ENCODE measurements around the gene HDAC4.

HDAC4 gene

DNA sequence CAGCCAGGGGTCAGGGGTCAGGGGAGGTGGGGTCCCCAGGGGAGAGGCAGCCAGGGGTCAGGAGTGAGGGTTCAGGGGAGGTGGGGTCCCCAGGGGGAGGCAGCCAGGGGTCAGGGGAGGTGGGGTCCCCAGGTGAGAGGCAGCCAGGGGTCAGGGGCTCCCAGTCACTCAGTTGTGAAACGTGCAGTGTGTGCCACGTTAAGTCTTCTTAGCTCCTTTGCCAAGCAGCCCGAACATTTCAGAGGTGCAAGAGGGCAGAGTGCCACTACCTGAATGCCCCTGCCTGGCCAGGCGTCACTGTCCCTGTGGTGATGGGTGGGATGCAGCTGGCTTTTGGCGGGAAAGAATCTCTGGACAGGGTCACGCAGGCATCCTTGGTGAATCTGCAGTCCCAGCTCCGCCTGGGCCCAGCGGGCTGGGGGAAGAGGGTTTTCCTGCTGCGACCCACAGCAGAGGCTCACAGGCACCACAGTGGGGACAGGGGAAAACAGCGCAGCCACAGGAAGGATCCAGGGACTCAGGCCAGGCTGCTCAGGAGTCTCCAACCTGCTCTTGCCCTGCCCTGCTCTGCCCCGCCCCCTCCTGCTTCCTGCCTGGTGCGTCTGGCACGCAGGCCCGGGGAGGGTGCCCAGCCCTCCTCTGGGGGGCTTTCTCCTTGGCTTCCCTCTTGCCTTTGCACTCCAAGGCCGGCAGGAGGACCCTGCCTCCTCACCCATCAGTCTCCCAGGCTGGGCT is 364.7 kb downstream of the HDAC4 start:
- Histone ChIP-seq H3K27me3 (ENCODE audit: control insufficient read depth, insufficient read depth, low read length, poor library complexity, severe bottlenecking) (no peaks in the 10 kb centered on the region), H3K4me1 (ENCODE audit: control insufficient read depth, insufficient read depth, low read length) (peaks cover 8% of the 10 kb centered on the region), H3K36me3 (ENCODE audit: control insufficient read depth, insufficient read depth, low read length) (no peaks in the 10 kb centered on the region), H3K27ac (ENCODE audit: insufficient read depth, low read depth, low read length, poor library complexity, severe bottlenecking) (no peak overlapping the region), H3K4me3 (ENCODE audit: insufficient read depth, low read depth, low read length) (no peak overlapping the region), H3K9me3 (ENCODE audit: control insufficient read depth, low read length) (no peaks in the 10 kb centered on the region)
- 84 to 86% methylated on average over 15 of the region's 15 CpGs for WGBS, 2 experiments

GRCh38 chr2:239035361-239035814 is 365.4 kb downstream of the HDAC4 start:
- WGBS, 2 experiments = 55% methylated on average over 29 of the region's 29 CpGs
- no peaks in the 10 kb centered on the region for H3K9me3 ChIP-seq (ENCODE audit: control insufficient read depth, low read length)
- no peak overlapping the region for H3K4me3 ChIP-seq (ENCODE audit: insufficient read depth, low read depth, low read length)
- H3K27me3 ChIP-seq (ENCODE audit: control insufficient read depth, insufficient read depth, low read length, poor library complexity, severe bottlenecking) = no peaks in the 10 kb centered on the region
- no peaks in the 10 kb centered on the region for H3K36me3 ChIP-seq (ENCODE audit: control insufficient read depth, insufficient read depth, low read length)
- H3K4me1 ChIP-seq (ENCODE audit: control insufficient read depth, insufficient read depth, low read length) = peaks cover 5% of the 10 kb centered on the region
- H3K27ac ChIP-seq (ENCODE audit: insufficient read depth, low read depth, low read length, poor library complexity, severe bottlenecking) = no peak overlapping the region

GRCh38 chr2:239034561-239035341 is 366.1 kb downstream of the HDAC4 start:
- H3K27ac ChIP-seq (ENCODE audit: insufficient read depth, low read depth, low read length, poor library complexity, severe bottlenecking) = no peak overlapping the region
- H3K4me3 ChIP-seq (ENCODE audit: insufficient read depth, low read depth, low read length) = no peak overlapping the region
- 83 to 85% methylated on average over 19 of the region's 19 CpGs for WGBS, 2 experiments
- H3K36me3 ChIP-seq (ENCODE audit: control insufficient read depth, insufficient read depth, low read length) = no peaks in the 10 kb centered on the region
- H3K9me3 ChIP-seq (ENCODE audit: control insufficient read depth, low read length) = no peaks in the 10 kb centered on the region
- H3K4me1 ChIP-seq (ENCODE audit: control insufficient read depth, insufficient read depth, low read length) = no peaks in the 10 kb centered on the region
- no peaks in the 10 kb centered on the region for H3K27me3 ChIP-seq (ENCODE audit: control insufficient read depth, insufficient read depth, low read length, poor library complexity, severe bottlenecking)

DNA sequence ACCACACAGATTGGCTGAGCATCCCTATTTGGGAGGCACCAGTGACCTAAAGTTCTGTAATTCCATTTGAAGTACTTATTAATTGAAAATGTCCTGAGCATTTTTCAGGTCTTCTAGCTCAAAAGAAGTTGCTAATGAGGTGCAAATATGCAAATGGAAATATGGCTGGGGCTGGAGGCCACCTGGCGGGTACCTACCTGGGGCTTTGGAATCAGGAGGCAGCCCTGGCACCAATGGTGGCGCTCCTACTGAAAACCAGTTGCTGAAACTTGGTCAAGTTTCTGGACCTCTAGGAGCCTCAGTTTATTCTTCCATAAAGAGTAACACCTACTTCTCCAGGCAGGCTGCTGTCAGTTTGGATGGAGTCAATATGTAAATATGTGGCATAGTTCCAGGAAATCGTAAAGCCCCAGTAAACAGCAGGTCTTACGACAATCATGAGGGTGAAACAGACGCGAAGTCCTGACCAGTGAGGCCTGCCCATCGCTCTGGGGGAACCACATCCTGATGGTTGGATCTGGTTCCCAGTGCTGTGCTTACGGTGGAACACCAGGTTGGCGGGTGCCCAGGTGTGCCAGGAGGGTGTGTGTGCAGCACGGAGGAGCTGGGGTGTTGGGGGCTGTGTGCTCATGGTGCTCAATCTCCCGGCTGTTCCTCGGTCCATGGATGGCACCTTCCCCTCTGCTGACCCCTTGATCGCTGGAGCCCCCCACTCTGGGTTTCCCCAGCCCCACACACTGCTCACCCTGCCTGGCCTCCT is 366.8 kb downstream of the HDAC4 start:
- no peak overlapping the region for H3K27ac ChIP-seq (ENCODE audit: insufficient read depth, low read depth, low read length, poor library complexity, severe bottlenecking)
- WGBS, 2 experiments = 93 to 95% methylated on average over 13 of the region's 13 CpGs
- no peaks in the 10 kb centered on the region for H3K36me3 ChIP-seq (ENCODE audit: control insufficient read depth, insufficient read depth, low read length)
- H3K27me3 ChIP-seq (ENCODE audit: control insufficient read depth, insufficient read depth, low read length, poor library complexity, severe bottlenecking) = no peaks in the 10 kb centered on the region
- H3K4me1 ChIP-seq (ENCODE audit: control insufficient read depth, insufficient read depth, low read length) = no peaks in the 10 kb centered on the region
- no peak overlapping the region for H3K4me3 ChIP-seq (ENCODE audit: insufficient read depth, low read depth, low read length)
- H3K9me3 ChIP-seq (ENCODE audit: control insufficient read depth, low read length) = no peaks in the 10 kb centered on the region

- Histone ChIP-seq H3K4me1 (ENCODE audit: control insufficient read depth, insufficient read depth, low read length) (no peaks in the 10 kb centered on the region), H3K9me3 (ENCODE audit: control insufficient read depth, low read length) (no peaks in the 10 kb centered on the region), H3K36me3 (ENCODE audit: control insufficient read depth, insufficient read depth, low read length) (no peaks in the 10 kb centered on the region), H3K27me3 (ENCODE audit: control insufficient read depth, insufficient read depth, low read length, poor library complexity, severe bottlenecking) (no peaks in the 10 kb centered on the region), H3K4me3 (ENCODE audit: insufficient read depth, low read depth, low read length) (no peak overlapping the region), H3K27ac (ENCODE audit: insufficient read depth, low read depth, low read length, poor library complexity, severe bottlenecking) (no peak overlapping the region)
- WGBS, 2 experiments = 80 to 82% methylated on average over 9 of the region's 9 CpGs
These were observed 370.9 kb downstream of the HDAC4 start for GRCh38 chr2:239029958-239030357.

DNA sequence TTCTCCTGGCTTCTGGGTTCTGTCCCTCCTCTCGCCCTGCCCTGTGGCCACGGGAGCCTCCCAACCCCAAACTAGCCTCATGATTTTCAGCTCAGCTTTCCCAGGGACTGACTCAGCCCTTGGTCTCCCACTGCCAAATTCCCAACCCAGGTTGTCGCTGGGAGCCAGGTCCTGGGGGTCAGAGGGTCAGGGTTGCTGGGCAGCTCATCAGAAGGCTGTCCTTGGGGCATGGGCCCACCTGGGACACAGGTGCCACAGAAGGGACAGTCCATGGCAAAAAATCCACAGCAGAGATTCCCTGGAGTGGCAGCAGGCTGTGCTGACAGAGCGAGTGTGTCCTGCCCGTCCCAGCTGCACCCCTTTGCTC is 372.6 kb downstream of the HDAC4 start:
- 96 to 99% methylated on average over 5 of the region's 5 CpGs for WGBS, 2 experiments
- Histone ChIP-seq H3K36me3 (ENCODE audit: control insufficient read depth, insufficient read depth, low read length) (no peaks in the 10 kb centered on the region), H3K9me3 (ENCODE audit: control insufficient read depth, low read length) (no peaks in the 10 kb centered on the region), H3K27ac (ENCODE audit: insufficient read depth, low read depth, low read length, poor library complexity, severe bottlenecking) (no peak overlapping the region), H3K4me1 (ENCODE audit: control insufficient read depth, insufficient read depth, low read length) (no peaks in the 10 kb centered on the region), H3K4me3 (ENCODE audit: insufficient read depth, low read depth, low read length) (no peak overlapping the region), H3K27me3 (ENCODE audit: control insufficient read depth, insufficient read depth, low read length, poor library complexity, severe bottlenecking) (no peaks in the 10 kb centered on the region)

- no peaks in the 10 kb centered on the region for H3K36me3 ChIP-seq (ENCODE audit: control insufficient read depth, insufficient read depth, low read length)
- no peak overlapping the region for H3K27ac ChIP-seq (ENCODE audit: insufficient read depth, low read depth, low read length, poor library complexity, severe bottlenecking)
- H3K4me3 ChIP-seq (ENCODE audit: insufficient read depth, low read depth, low read length) = no peak overlapping the region
- no peaks in the 10 kb centered on the region for H3K4me1 ChIP-seq (ENCODE audit: control insufficient read depth, insufficient read depth, low read length)
- WGBS, 2 experiments = 95% methylated on average over 38 of the region's 38 CpGs
- no peaks in the 10 kb centered on the region for H3K9me3 ChIP-seq (ENCODE audit: control insufficient read depth, low read length)
- H3K27me3 ChIP-seq (ENCODE audit: control insufficient read depth, insufficient read depth, low read length, poor library complexity, severe bottlenecking) = no peaks in the 10 kb centered on the region
These were observed 373.2 kb downstream of the HDAC4 start for GRCh38 chr2:239027391-239028252.

DNA sequence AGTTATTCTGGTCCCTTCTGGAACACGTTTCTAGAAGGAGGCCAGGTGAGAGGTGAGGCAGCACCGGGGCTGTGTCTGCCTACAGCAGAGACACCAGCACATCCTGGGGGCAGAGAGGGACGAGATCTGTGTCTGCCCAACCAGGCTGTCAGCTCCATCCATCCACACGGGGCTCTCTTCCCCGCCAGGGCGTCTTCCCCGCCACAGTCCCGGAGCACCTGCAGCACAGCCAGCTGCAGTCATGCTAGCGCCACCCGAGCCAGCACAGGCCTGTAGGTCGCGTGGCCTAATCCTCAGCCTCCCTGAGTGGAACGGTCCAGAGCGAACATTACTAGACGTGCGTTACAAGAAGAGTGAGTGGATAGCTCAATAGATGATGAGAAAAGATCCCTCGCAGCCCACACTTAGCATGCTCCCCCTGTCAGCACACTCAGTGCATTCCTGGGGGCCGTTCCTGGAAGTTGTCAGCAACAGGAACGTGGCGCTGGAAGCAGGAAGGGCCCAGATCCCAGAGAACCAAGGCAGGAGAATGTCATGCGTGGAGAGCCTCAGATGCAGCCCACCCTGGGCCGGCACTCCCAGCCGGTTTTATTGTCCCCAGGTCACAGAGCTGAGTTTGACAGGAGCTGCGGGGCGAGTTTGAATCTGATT is 374.0 kb downstream of the HDAC4 start:
- Histone ChIP-seq H3K4me3 (ENCODE audit: insufficient read depth, low read depth, low read length) (no peak overlapping the region), H3K4me1 (ENCODE audit: control insufficient read depth, insufficient read depth, low read length) (no peaks in the 10 kb centered on the region), H3K27ac (ENCODE audit: insufficient read depth, low read depth, low read length, poor library complexity, severe bottlenecking) (no peak overlapping the region), H3K36me3 (ENCODE audit: control insufficient read depth, insufficient read depth, low read length) (no peaks in the 10 kb centered on the region), H3K9me3 (ENCODE audit: control insufficient read depth, low read length) (no peaks in the 10 kb centered on the region), H3K27me3 (ENCODE audit: control insufficient read depth, insufficient read depth, low read length, poor library complexity, severe bottlenecking) (no peaks in the 10 kb centered on the region)
- 85 to 86% methylated on average over 25 of the region's 25 CpGs for WGBS, 2 experiments

DNA sequence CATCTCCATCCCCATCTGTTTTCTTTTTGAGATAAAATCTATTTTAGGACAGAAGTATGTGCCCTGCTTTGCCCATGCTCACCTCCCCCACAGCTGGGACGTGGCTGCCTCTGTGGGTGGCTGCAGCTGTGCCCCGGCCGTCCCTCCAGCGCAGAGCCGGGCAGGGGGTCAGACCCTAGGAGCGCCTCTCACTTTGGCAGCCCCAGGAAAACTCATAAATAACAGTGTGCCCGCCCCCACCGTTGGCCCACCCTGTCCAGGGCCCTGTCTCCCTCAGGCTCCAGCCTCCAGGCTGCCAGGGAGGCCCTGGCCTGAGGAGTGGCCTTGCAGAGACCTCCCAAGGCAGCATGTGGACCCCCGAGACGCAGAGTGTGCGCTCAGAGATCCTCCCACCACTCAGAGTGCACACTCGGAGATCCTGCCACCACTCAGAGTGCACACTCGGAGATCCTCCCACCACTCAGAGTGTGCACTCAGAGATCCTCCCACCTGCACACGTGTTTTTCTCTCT is 374.8 kb downstream of the HDAC4 start:
- Histone ChIP-seq H3K4me3 (ENCODE audit: insufficient read depth, low read depth, low read length) (no peak overlapping the region), H3K4me1 (ENCODE audit: control insufficient read depth, insufficient read depth, low read length) (no peaks in the 10 kb centered on the region), H3K36me3 (ENCODE audit: control insufficient read depth, insufficient read depth, low read length) (no peaks in the 10 kb centered on the region), H3K27me3 (ENCODE audit: control insufficient read depth, insufficient read depth, low read length, poor library complexity, severe bottlenecking) (no peaks in the 10 kb centered on the region), H3K27ac (ENCODE audit: insufficient read depth, low read depth, low read length, poor library complexity, severe bottlenecking) (no peak overlapping the region), H3K9me3 (ENCODE audit: control insufficient read depth, low read length) (no peaks in the 10 kb centered on the region)
- 91 to 92% methylated on average over 14 of the region's 14 CpGs for WGBS, 2 experiments
